Neural cell (in vitro differentiated cells): ENCODE data around the gene LGALS8. TPM values are rescaled to one million over a fixed set of nuclear protein-coding genes. Genes with fewer than 3 reads are reported as not detected.

Experiments used
- H2AFZ ChIP-seq: fragments of 200-600, 300-800 bp; sonication (generic), shearing (Covaris generic); 2 replicates; pipeline ENCODE4 v1.6.0; 2014; ENCODE audit warnings: low read depth, mild to moderate bottlenecking, antibody characterized with exemption, low read length, moderate library complexity
- H3F3A ChIP-seq: fragments of 200-600 bp; shearing (Covaris generic); 2 replicates; pipeline ENCODE4 v1.6.1; 2016; ENCODE audit warnings: mild to moderate bottlenecking, moderate library complexity, mixed read lengths, antibody characterized with exemption, low read length; ENCODE audit not compliant: insufficient read depth, poor library complexity, severe bottlenecking
- H3K27ac ChIP-seq: fragments of 200-600, 300-800 bp; sonication (generic), shearing (Covaris generic); 2 replicates; pipeline ENCODE4 v1.5.1; 2014; ENCODE audit warnings: mild to moderate bottlenecking, low read length, moderate library complexity
- H3K27me3 ChIP-seq: fragments of 300-800, 200-600 bp; sonication (generic), shearing (Covaris generic); 2 replicates; pipeline ENCODE4 v1.6.0; 2014; ENCODE audit warnings: mild to moderate bottlenecking, low read depth, low read length, moderate library complexity; ENCODE audit not compliant: insufficient read depth
- H3K36me3 ChIP-seq: fragments of 300-800, 200-600 bp; sonication (generic), shearing (Covaris generic); 2 replicates; pipeline ENCODE4 v1.5.1; 2014; ENCODE audit warnings: mild to moderate bottlenecking, antibody characterized with exemption, low read length, moderate library complexity; ENCODE audit not compliant: insufficient read depth
- H3K4me2 ChIP-seq: fragments of 300-800, 200-600 bp; sonication (generic), shearing (Covaris generic); 2 replicates; pipeline ENCODE4 v1.6.0; 2014; ENCODE audit warnings: mild to moderate bottlenecking, low read length
- H3K4me3 ChIP-seq: fragments of 300-800, 200-600 bp; sonication (generic), shearing (Covaris generic); 2 replicates; pipeline ENCODE4 v1.5.1; 2014; ENCODE audit warnings: mild to moderate bottlenecking, low read length, moderate library complexity
- H3K79me2 ChIP-seq: fragments of 200-600 bp; shearing (Covaris generic); replicated peaks from 2 replicates; pipeline ENCODE4 v1.6.0; 2014; ENCODE audit warnings: mild to moderate bottlenecking, low read length, moderate library complexity; ENCODE audit not compliant: insufficient read depth
- H3K9ac ChIP-seq: fragments of 300-800, 200-600 bp; sonication (generic), shearing (Covaris generic); 2 replicates; pipeline ENCODE4 v1.6.1; 2016; ENCODE audit warnings: mild to moderate bottlenecking, low read length, mixed read lengths
- H3K9me2 ChIP-seq: fragments of 200-600 bp; shearing (Covaris generic); 2 replicates; pipeline ENCODE4 v1.6.1; 2016; ENCODE audit warnings: mild to moderate bottlenecking, low read length, mixed read lengths; ENCODE audit not compliant: insufficient read depth
- H3K9me3 ChIP-seq: fragments of 200-600, 300-800 bp; sonication (generic), shearing (Covaris generic); 2 replicates; pipeline ENCODE4 v1.6.1; 2016; ENCODE audit warnings: mild to moderate bottlenecking, mixed run types, low read length, moderate library complexity, mixed read lengths
- H4K20me1 ChIP-seq: fragments of 200-600 bp; shearing (Covaris generic); 2 replicates; pipeline ENCODE4 v1.6.1; 2016; ENCODE audit warnings: mild to moderate bottlenecking, mixed run types; ENCODE audit not compliant: insufficient read depth
- CTCF ChIP-seq: fragments of 450-650 bp; IDR thresholded peaks from 2 replicates; pipeline ENCODE4 v1.5.1; 2014; ENCODE audit warnings: antibody characterized with exemption, mild to moderate bottlenecking, moderate library complexity; ENCODE audit not compliant: poor library complexity, severe bottlenecking
- EP300 ChIP-seq: fragments of 450-650 bp; conservative IDR thresholded peaks from 2 replicates; pipeline ENCODE4 v1.6.1; 2014; ENCODE audit warnings: antibody characterized with exemption, mild to moderate bottlenecking, moderate library complexity; ENCODE audit not compliant: poor library complexity, severe bottlenecking
- EZH2 ChIP-seq: fragments of 200-600, 300-800 bp; shearing (Covaris generic), sonication (generic); IDR thresholded peaks from 2 replicates; pipeline ENCODE4 v1.6.1; 2014; ENCODE audit warnings: antibody characterized with exemption, low read length, borderline replicate concordance, mild to moderate bottlenecking; ENCODE audit not compliant: insufficient read depth, poor library complexity, severe bottlenecking
- MXI1 ChIP-seq: fragments of 450-650 bp; conservative IDR thresholded peaks from 2 replicates; pipeline ENCODE4 v1.6.1; 2014; ENCODE audit warnings: antibody characterized with exemption, mild to moderate bottlenecking; ENCODE audit not compliant: poor library complexity, severe bottlenecking
- POLR2AphosphoS5 ChIP-seq: IDR thresholded peaks from 2 replicates; pipeline ENCODE4 v1.6.1; 2012
- RAD21 ChIP-seq: fragments of 450-650 bp; conservative IDR thresholded peaks from 2 replicates; pipeline ENCODE4 v1.6.1; 2014; ENCODE audit warnings: antibody characterized with exemption, mild to moderate bottlenecking, moderate library complexity
- REST ChIP-seq: IDR thresholded peaks from 2 replicates; pipeline ENCODE4 v1.6.1; 2012; ENCODE audit warnings: borderline replicate concordance
- SMC3 ChIP-seq: fragments of 450-650 bp; conservative IDR thresholded peaks from 2 replicates; pipeline ENCODE4 v1.6.1; 2014; ENCODE audit warnings: antibody characterized with exemption, mild to moderate bottlenecking, moderate library complexity; ENCODE audit not compliant: poor library complexity
- TAF1 ChIP-seq: IDR thresholded peaks from 2 replicates; pipeline ENCODE4 v1.6.1; 2012; ENCODE audit warnings: low read depth
- polyA plus RNA-seq: library from polyadenylated mRNA; depleted of rRNA; stranded (reverse); fragments of >200 nt; gene quantifications from 2 replicates; pipeline ENCODE4 v1.2.3, GENCODE V29; 2014

LGALS8 gene
- polyA plus RNA-seq, 1 donor from 2014 or later = 1.0 TPM

- Histone ChIP-seq H3F3A (no peaks in the 10 kb centered on the region), H3K36me3 (no peaks in the 10 kb centered on the region), H2AFZ (no peak overlapping the region), H3K9me2 (no peaks in the 10 kb centered on the region), H3K79me2 (no peaks in the 10 kb centered on the region), H3K4me2 (no peak overlapping the region), H3K9me3 (no peaks in the 10 kb centered on the region), H3K27ac (no peak overlapping the region), H3K4me3 (no peak overlapping the region), H4K20me1 (no peaks in the 10 kb centered on the region), H3K9ac (no peak overlapping the region), H3K27me3 (no peaks in the 10 kb centered on the region)
- TF ChIP-seq SMC3 (no peak), EP300 (no peak), MXI1 (no peak), EZH2 (no peak), CTCF (no peak), POLR2AphosphoS5 (no peak), RAD21 (no peak), TAF1 (no peak)
Observed at GRCh38 chr1:236501093-236501492, 22.7 kb upstream of the LGALS8 start.

GRCh38 chr1:236502579-236502971 is 21.2 kb upstream of the LGALS8 start:
- H3K4me2 ChIP-seq = no peak overlapping the region
- H3K4me3 ChIP-seq = no peak overlapping the region
- H3K9me3 ChIP-seq = no peaks in the 10 kb centered on the region
- no peaks in the 10 kb centered on the region for H3K79me2 ChIP-seq
- H3F3A ChIP-seq = no peaks in the 10 kb centered on the region
- H3K9me2 ChIP-seq = no peaks in the 10 kb centered on the region
- H3K27ac ChIP-seq = no peak overlapping the region
- no peaks in the 10 kb centered on the region for H4K20me1 ChIP-seq
- H3K27me3 ChIP-seq = no peaks in the 10 kb centered on the region
- TF ChIP-seq POLR2AphosphoS5 (no peak), SMC3 (no peak), CTCF (no peak), REST (no peak), MXI1 (no peak), EZH2 (no peak), TAF1 (no peak), EP300 (no peak), RAD21 (no peak)
- no peak overlapping the region for H3K9ac ChIP-seq
- H2AFZ ChIP-seq = no peak overlapping the region
- H3K36me3 ChIP-seq = no peaks in the 10 kb centered on the region
